Fibroblast of lung (primary cell): ENCODE data around the gene KMT2C.
"Not testable (repeated sequence)": the region's sequence is repeated elsewhere in the genome, so short reads cannot be mapped to it uniquely, and the experiment has no call there.

Source experiments
- CTCF ChIP-seq, 2 donors: IDR thresholded peaks in 1 of 2; conservative IDR thresholded peaks in 1 of 2; 1 replicate in 1 of 2; 2 replicates in 1 of 2; pipeline ENCODE4 v1.5.1; 2011 to 2012; ENCODE audit warnings: low read length in 2 of 2, control low read depth in 1 of 2, inconsistent platforms in 1 of 2, low read depth in 1 of 2, mild to moderate bottlenecking in 1 of 2
- EZH2 ChIP-seq: IDR thresholded peaks from 2 replicates; pipeline ENCODE4 v1.5.1; 2012; ENCODE audit warnings: low read length, control low read depth, mild to moderate bottlenecking; ENCODE audit errors: missing control alignments

- TF ChIP-seq CTCF (conservative IDR thresholded peaks at IDR 0.05 in 1 of 2, IDR thresholded peaks at IDR 0.05 in 1 of 2; ENCODE audit: low read depth in 1 of 2, low read length in 2 of 2); EZH2: not testable (repeated sequence)
Measured at GRCh38 chr7:152434511-152435383, 1.1 kb downstream of the KMT2C start.
